HEK293 (cell line): ENCODE measurements around the gene TMEM60.

Experiments used
- KLF7 ChIP-seq: fragments of 450-650 bp; formaldehyde crosslinking; IDR thresholded peaks from 2 replicates; pipeline ENCODE4 v1.5.1; 2016; ENCODE audit warnings: missing biosample characterization, missing genetic modification characterization, borderline replicate concordance
- ZNF133 ChIP-seq: fragments of 450-650 bp; formaldehyde crosslinking; IDR thresholded peaks from 2 replicates; pipeline ENCODE4 v1.5.1; 2016; ENCODE audit warnings: missing biosample characterization, missing genetic modification characterization
- TF ChIP-seq, protein P1 (sequence below): fragments of 450-650 bp; formaldehyde crosslinking; IDR thresholded peaks from 2 replicates; pipeline ENCODE4 v1.5.1; 2016; ENCODE audit warnings: missing biosample characterization, missing genetic modification characterization
- TF ChIP-seq, protein P2 (sequence below): fragments of 450-650 bp; formaldehyde crosslinking; IDR thresholded peaks from 2 replicates; pipeline ENCODE4 v1.5.1; 2016; ENCODE audit warnings: missing biosample characterization, missing genetic modification characterization
- TF ChIP-seq, protein P3 (sequence below): fragments of 450-650 bp; formaldehyde crosslinking; IDR thresholded peaks from 2 replicates; pipeline ENCODE4 v1.5.1; 2016; ENCODE audit warnings: missing biosample characterization, missing genetic modification characterization
- TF ChIP-seq, protein P4 (sequence below): fragments of 450-650 bp; formaldehyde crosslinking; IDR thresholded peaks from 2 replicates; pipeline ENCODE4 v1.5.0; 2017; ENCODE audit warnings: missing biosample characterization, missing genetic modification characterization, borderline replicate concordance

DNA sequence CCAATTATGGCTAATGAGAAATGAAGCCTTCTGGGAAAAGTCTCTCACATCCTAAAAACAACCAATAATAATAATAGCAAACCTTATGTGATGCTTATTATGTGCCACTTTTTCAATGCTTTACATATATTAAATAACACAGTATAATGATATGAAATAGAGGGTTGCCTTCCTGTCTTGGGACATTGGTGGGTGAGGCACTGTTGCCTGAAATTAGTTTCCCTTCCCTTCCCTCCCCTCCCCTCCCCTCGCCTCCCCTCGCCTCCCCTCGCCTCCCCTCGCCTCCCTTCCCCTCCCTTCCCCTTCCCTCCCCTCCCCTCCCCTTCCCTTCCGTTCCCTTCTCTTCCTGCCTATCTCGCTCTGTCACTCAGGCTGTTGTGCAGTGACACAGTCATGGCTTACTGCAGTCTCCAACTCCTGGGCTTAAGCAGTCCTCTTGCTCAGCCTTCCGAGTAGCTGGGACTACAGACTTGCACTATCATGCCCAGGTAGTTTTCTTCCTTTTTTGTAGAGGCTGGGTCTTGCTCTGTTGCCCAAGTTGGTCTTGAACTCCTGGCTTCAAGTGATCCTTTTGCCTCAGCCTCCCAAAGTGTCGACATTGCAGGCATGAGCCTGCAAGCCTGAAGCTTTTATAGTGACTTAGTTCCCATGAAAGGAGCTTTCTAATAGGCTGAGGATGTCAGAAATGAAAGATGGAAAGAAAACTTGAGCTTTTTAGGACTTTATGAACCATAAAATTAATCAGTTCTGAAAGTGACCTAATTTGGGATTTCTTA, 48.3 kb upstream of the TMEM60 start:
- TF ChIP-seq ZNF133 (no peak), KLF7 (tag by site-specific recombination) (no peak)
- TF ChIP-seq, protein P1, sequence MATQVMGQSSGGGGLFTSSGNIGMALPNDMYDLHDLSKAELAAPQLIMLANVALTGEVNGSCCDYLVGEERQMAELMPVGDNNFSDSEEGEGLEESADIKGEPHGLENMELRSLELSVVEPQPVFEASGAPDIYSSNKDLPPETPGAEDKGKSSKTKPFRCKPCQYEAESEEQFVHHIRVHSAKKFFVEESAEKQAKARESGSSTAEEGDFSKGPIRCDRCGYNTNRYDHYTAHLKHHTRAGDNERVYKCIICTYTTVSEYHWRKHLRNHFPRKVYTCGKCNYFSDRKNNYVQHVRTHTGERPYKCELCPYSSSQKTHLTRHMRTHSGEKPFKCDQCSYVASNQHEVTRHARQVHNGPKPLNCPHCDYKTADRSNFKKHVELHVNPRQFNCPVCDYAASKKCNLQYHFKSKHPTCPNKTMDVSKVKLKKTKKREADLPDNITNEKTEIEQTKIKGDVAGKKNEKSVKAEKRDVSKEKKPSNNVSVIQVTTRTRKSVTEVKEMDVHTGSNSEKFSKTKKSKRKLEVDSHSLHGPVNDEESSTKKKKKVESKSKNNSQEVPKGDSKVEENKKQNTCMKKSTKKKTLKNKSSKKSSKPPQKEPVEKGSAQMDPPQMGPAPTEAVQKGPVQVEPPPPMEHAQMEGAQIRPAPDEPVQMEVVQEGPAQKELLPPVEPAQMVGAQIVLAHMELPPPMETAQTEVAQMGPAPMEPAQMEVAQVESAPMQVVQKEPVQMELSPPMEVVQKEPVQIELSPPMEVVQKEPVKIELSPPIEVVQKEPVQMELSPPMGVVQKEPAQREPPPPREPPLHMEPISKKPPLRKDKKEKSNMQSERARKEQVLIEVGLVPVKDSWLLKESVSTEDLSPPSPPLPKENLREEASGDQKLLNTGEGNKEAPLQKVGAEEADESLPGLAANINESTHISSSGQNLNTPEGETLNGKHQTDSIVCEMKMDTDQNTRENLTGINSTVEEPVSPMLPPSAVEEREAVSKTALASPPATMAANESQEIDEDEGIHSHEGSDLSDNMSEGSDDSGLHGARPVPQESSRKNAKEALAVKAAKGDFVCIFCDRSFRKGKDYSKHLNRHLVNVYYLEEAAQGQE (tag by site-specific recombination) = no peak
- TF ChIP-seq, protein P2, sequence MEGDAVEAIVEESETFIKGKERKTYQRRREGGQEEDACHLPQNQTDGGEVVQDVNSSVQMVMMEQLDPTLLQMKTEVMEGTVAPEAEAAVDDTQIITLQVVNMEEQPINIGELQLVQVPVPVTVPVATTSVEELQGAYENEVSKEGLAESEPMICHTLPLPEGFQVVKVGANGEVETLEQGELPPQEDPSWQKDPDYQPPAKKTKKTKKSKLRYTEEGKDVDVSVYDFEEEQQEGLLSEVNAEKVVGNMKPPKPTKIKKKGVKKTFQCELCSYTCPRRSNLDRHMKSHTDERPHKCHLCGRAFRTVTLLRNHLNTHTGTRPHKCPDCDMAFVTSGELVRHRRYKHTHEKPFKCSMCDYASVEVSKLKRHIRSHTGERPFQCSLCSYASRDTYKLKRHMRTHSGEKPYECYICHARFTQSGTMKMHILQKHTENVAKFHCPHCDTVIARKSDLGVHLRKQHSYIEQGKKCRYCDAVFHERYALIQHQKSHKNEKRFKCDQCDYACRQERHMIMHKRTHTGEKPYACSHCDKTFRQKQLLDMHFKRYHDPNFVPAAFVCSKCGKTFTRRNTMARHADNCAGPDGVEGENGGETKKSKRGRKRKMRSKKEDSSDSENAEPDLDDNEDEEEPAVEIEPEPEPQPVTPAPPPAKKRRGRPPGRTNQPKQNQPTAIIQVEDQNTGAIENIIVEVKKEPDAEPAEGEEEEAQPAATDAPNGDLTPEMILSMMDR (tag by site-specific recombination) = no peak
- TF ChIP-seq, protein P3, sequence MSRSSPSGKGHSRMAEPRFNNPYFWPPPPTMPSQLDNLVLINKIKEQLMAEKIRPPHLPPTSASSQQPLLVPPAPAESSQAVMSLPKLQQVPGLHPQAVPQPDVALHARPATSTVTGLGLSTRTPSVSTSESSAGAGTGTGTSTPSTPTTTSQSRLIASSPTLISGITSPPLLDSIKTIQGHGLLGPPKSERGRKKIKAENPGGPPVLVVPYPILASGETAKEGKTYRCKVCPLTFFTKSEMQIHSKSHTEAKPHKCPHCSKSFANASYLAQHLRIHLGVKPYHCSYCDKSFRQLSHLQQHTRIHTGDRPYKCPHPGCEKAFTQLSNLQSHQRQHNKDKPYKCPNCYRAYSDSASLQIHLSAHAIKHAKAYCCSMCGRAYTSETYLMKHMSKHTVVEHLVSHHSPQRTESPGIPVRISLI (tag by site-specific recombination) = no peak
- TF ChIP-seq, protein P4, sequence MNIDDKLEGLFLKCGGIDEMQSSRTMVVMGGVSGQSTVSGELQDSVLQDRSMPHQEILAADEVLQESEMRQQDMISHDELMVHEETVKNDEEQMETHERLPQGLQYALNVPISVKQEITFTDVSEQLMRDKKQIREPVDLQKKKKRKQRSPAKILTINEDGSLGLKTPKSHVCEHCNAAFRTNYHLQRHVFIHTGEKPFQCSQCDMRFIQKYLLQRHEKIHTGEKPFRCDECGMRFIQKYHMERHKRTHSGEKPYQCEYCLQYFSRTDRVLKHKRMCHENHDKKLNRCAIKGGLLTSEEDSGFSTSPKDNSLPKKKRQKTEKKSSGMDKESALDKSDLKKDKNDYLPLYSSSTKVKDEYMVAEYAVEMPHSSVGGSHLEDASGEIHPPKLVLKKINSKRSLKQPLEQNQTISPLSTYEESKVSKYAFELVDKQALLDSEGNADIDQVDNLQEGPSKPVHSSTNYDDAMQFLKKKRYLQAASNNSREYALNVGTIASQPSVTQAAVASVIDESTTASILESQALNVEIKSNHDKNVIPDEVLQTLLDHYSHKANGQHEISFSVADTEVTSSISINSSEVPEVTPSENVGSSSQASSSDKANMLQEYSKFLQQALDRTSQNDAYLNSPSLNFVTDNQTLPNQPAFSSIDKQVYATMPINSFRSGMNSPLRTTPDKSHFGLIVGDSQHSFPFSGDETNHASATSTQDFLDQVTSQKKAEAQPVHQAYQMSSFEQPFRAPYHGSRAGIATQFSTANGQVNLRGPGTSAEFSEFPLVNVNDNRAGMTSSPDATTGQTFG (tag by site-specific recombination) = no peak
